Stomach (tissue), 9 donors: ENCODE data around the gene ARMC3. TPM values are rescaled to one million over a fixed set of nuclear protein-coding genes. Genes with fewer than 3 reads are reported as not detected.
"Not testable (repeated sequence)": the region's sequence is repeated elsewhere in the genome, so short reads cannot be mapped to it uniquely, and the experiment has no call there.

Experiments
- DNase-seq, 2 donors: peaks; one replicate each; pipeline versions ENCODE4 v3.0.0 to v3.0.0-alpha.2; 2013 to 2019
- H3K27ac ChIP-seq, 5 donors: fragments of 200-600 bp in 4 of 5; sonication (generic) in 4 of 5; one replicate each; pipeline ENCODE4 v1.5.1; 2013 to 2019; ENCODE audit warnings: mild to moderate bottlenecking in 1 of 5, moderate library complexity in 1 of 5
- H3K27me3 ChIP-seq, 3 donors: fragments of 200-600 bp; sonication (generic); one replicate each; pipeline ENCODE4 v1.5.1; 2017 to 2019; ENCODE audit warnings: mixed run types in 1 of 3
- H3K36me3 ChIP-seq, 4 donors: fragments of 200-600 bp; sonication (generic); 1 replicate in 3 of 4; 2 replicates in 1 of 4; pipeline ENCODE4 v1.5.1; 2016 to 2019
- H3K4me1 ChIP-seq, 4 donors: fragments of 200-600 bp; sonication (generic); one replicate each; pipeline ENCODE4 v1.5.1; 2016 to 2019
- H3K4me3 ChIP-seq, 4 donors: fragments of 200-600 bp; sonication (generic) in 3 of 4; one replicate each; pipeline ENCODE4 v1.5.1; 2016 to 2019; ENCODE audit warnings: mild to moderate bottlenecking in 1 of 4
- H3K9me3 ChIP-seq, 4 donors: fragments of 200-600 bp; sonication (generic); one replicate each; pipeline ENCODE4 v1.5.1; 2016 to 2019
- EP300 ChIP-seq: sonication (generic); formaldehyde crosslinking; IDR thresholded peaks from one replicate; pipeline ENCODE4 v1.6.1; 2017; ENCODE audit warnings: antibody characterized with exemption
- POLR2A ChIP-seq, 4 donors: fragments of 450-650 bp; IDR thresholded peaks; one replicate each; pipeline ENCODE4 v1.6.1; 2016; ENCODE audit warnings: antibody characterized with exemption in 4 of 4, control low read depth in 2 of 4, mild to moderate bottlenecking in 1 of 4, moderate library complexity in 1 of 4
- POLR2AphosphoS5 ChIP-seq, 3 donors: sonication (generic); formaldehyde crosslinking; IDR thresholded peaks; one replicate each; pipeline ENCODE4 v1.6.1; 2016; ENCODE audit warnings: antibody characterized with exemption in 3 of 3
- WGBS, 5 donors: extraction: QIAGEN DNeasy Blood & Tissue Kit in 3 of 5; methylation state at CpG; one replicate each; pipeline versions ENCODE4 v1.1.5 to v1.1.7; 2013 to 2018; 5-methylcytosine and 5-hydroxymethylcytosine counted together
- intact Hi-C: fragments of 100-400 bp; cut with DNase I; formaldehyde crosslinking; loops from one replicate; pipeline ENCODE4 v1.15.1; 2023; ENCODE audit warnings: low total_unique reads
- polyA plus RNA-seq, 3 donors: library from polyadenylated mRNA; stranded (reverse); fragments of 200-250 nt; gene quantifications; one replicate each; pipeline ENCODE4 v1.2.3, GENCODE V29; 2013
- total RNA-seq, 5 donors: library from RNA; depleted of rRNA; stranded (reverse); fragments of >200 nt; gene quantifications; one replicate each; pipeline versions ENCODE4 v1.1.0 to v1.2.3, GENCODE V29; 2014 to 2016
- TF ChIP-seq, protein P1 (sequence below), 7 experiments: fragments of 450-650 bp in 4 of 7; fragments of 200-600 bp in 3 of 7; sonication (generic) in 3 of 7; IDR thresholded peaks; one replicate each; pipeline ENCODE4 v1.5.1; 2016 to 2019; ENCODE audit warnings: antibody characterized with exemption in 7 of 7, control low read depth in 2 of 7, mild to moderate bottlenecking in 1 of 7
- donor health status: healthy with polysubstance abuse.
- donor health status: Bipolar disorder and iron deficiency.
- donor health status: healthy.

The ARMC3 gene
- total and polyA plus RNA-seq, 8 donors: not detected

DNA sequence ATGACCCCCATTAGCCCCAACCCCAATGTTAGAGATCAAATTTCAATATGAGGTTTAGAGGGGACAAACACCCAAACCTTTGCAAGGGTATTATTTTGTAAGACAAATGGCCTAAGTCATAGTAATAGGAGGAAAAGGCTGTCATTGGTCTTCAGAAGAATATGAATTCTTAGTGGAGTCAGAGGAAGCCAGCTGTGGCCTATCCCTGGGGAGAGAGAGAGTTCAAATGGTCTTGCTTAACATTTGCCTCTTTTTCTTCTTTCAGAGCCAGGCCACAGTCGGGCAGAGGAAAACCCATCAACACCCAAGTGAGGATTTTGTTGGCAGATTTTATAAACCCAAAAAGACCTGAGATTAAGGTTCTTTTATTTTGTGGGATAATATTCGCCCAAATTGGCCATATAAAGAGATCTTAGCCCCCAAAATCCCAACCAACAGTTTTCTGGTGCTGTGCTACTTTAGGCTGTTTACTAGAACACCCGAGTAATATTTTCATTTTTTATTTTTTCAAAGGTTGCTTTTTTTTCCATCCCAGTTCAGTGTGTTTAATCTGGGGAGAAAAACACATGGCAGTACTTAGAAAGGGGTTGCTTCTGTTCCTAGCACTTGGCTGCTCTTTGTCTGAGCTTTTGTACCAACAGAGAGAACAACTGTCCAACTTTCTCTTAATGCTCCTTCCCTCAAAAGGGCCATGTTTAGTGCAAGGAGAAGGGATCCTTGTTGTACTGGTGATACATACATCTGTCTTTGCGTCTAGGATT lies 26.8 kb upstream of the ARMC3 start:
- TF ChIP-seq, protein P1, sequence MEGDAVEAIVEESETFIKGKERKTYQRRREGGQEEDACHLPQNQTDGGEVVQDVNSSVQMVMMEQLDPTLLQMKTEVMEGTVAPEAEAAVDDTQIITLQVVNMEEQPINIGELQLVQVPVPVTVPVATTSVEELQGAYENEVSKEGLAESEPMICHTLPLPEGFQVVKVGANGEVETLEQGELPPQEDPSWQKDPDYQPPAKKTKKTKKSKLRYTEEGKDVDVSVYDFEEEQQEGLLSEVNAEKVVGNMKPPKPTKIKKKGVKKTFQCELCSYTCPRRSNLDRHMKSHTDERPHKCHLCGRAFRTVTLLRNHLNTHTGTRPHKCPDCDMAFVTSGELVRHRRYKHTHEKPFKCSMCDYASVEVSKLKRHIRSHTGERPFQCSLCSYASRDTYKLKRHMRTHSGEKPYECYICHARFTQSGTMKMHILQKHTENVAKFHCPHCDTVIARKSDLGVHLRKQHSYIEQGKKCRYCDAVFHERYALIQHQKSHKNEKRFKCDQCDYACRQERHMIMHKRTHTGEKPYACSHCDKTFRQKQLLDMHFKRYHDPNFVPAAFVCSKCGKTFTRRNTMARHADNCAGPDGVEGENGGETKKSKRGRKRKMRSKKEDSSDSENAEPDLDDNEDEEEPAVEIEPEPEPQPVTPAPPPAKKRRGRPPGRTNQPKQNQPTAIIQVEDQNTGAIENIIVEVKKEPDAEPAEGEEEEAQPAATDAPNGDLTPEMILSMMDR (IDR thresholded peaks at IDR 0.05): no peak
- TF ChIP-seq EP300: no peak
- TF ChIP-seq POLR2A (IDR thresholded peaks at IDR 0.05): no peak
- H3K9me3 ChIP-seq: no peaks in the 10 kb centered on the region
- 70 to 80% (median 74%) methylated on average over 4 of the region's 4 CpGs for WGBS, 5 donors
- intact Hi-C loops: no loop called here
- no peak overlapping the region for H3K4me3 ChIP-seq
- no peak overlapping the region for H3K27ac ChIP-seq
- no peaks in the 10 kb centered on the region for H3K4me1 ChIP-seq
- H3K27me3 ChIP-seq: no peaks in the 10 kb centered on the region
- no peaks in the 10 kb centered on the region for H3K36me3 ChIP-seq
- DNase-seq: no peak

GRCh38 chr10:22902147-22902546 lies 25.7 kb upstream of the ARMC3 start:
- H3K4me1 ChIP-seq, H3K36me3 ChIP-seq, H3K27ac ChIP-seq, intact Hi-C loops, H3K9me3 ChIP-seq, DNase-seq, H3K4me3 ChIP-seq, H3K27me3 ChIP-seq: not testable (repeated sequence)
- WGBS, 5 donors: 66 to 87% (median 82%) methylated on average over 3 of the region's 3 CpGs

DNA sequence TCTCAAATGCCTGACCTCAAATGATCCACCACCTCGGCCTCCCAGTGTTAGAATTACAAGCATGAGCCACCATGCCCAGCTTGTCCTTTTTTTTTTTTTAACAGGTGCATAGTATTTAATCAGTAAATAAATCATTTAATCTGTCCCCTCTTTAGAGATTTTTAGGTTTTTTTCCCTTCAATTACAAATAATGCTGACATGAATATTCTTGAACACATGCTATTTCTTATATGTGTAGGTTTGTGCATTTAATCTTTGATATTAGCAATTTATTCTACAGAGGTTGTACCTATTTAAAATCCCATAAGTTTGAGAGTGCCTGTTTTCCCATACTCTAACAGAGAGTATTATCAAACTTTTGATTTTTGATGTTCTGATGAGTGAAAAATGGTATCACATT lies 24.2 kb upstream of the ARMC3 start:
- WGBS, 5 donors: 84 to 91% (median 88%) methylated on average over 1 of the region's 1 CpG
- intact Hi-C loops: no loop called here
- H3K9me3 ChIP-seq: peaks cover 0 to 8% (median 6%) of the 10 kb centered on the region in 4 donors
- no peak for DNase-seq
- H3K27me3 ChIP-seq: no peaks in the 10 kb centered on the region
- H3K4me3 ChIP-seq: no peak overlapping the region
- H3K27ac ChIP-seq: no peak overlapping the region
- H3K36me3 ChIP-seq: no peaks in the 10 kb centered on the region
- no peaks in the 10 kb centered on the region for H3K4me1 ChIP-seq
- TF ChIP-seq POLR2AphosphoS5 (IDR thresholded peaks at IDR 0.05) (no peak), EP300 (no peak), POLR2A (IDR thresholded peaks at IDR 0.05) (no peak)
- TF ChIP-seq, protein P1 (IDR thresholded peaks at IDR 0.05): no peak

GRCh38 chr10:22906767-22907166 lies 21.1 kb upstream of the ARMC3 start:
- DNase-seq: no peak
- intact Hi-C loops: no loop called here
- TF ChIP-seq, protein P1 (IDR thresholded peaks at IDR 0.05): no peak
- TF ChIP-seq POLR2AphosphoS5 (IDR thresholded peaks at IDR 0.05): no peak
- no peak for TF ChIP-seq EP300
- 92 to 99% (median 95%) methylated on average over 2 of the region's 2 CpGs for WGBS, 5 donors
- no peaks in the 10 kb centered on the region for H3K4me1 ChIP-seq
- no peak overlapping the region for H3K4me3 ChIP-seq
- peaks cover 0 to 19% (median 13%) of the 10 kb centered on the region in 4 donors for H3K9me3 ChIP-seq
- no peak overlapping the region for H3K27ac ChIP-seq
- no peaks in the 10 kb centered on the region for H3K27me3 ChIP-seq
- no peaks in the 10 kb centered on the region for H3K36me3 ChIP-seq

GRCh38 chr10:22908837-22909236 lies 19.0 kb upstream of the ARMC3 start:
- peaks cover 0 to 19% (median 13%) of the 10 kb centered on the region in 4 donors for H3K9me3 ChIP-seq
- DNase-seq: no peak
- TF ChIP-seq EP300: no peak
- no peak for TF ChIP-seq POLR2A (IDR thresholded peaks at IDR 0.05)
- no peak for TF ChIP-seq POLR2AphosphoS5 (IDR thresholded peaks at IDR 0.05)
- TF ChIP-seq, protein P1 (IDR thresholded peaks at IDR 0.05): no peak
- H3K27me3 ChIP-seq: no peaks in the 10 kb centered on the region
- H3K36me3 ChIP-seq: no peaks in the 10 kb centered on the region
- no peak overlapping the region for H3K27ac ChIP-seq
- no peak overlapping the region for H3K4me3 ChIP-seq
- intact Hi-C loops: no loop called here
- WGBS, 5 donors: 88 to 100% (median 95%) methylated on average over 1 of the region's 1 CpG
- H3K4me1 ChIP-seq: peaks cover 0 to 12% (median 3%) of the 10 kb centered on the region in 4 donors

GRCh38 chr10:22909673-22910072 lies 18.2 kb upstream of the ARMC3 start:
- intact Hi-C loops, H3K27me3 ChIP-seq, H3K27ac ChIP-seq, H3K4me3 ChIP-seq, DNase-seq, H3K36me3 ChIP-seq: not testable (repeated sequence)
- 67 to 94% (median 88%) methylated on average over 1 of the region's 1 CpG for WGBS, 5 donors
- Histone ChIP-seq H3K9me3 (peaks cover 0 to 19% (median 13%) of the 10 kb centered on the region in 4 donors), H3K4me1 (peaks cover 0 to 12% (median 3%) of the 10 kb centered on the region in 4 donors)
